HG02642 (cell line): Measurements from ENCODE around the gene ITFG1.
"Not testable (repeated sequence)": the region's sequence is repeated elsewhere in the genome, so short reads cannot be mapped to it uniquely, and the experiment has no call there.

Source experiments
- ATAC-seq: cut with Tn5 transposase; IDR thresholded peaks from one replicate; pipeline ENCODE4 v1.9.1; 2021; ENCODE audit warnings: mild to moderate bottlenecking; ENCODE audit not compliant: unreplicated experiment, poor library complexity

Gene ITFG1

GRCh38 chr16:47475786-47476185 is 14.9 kb upstream of the ITFG1 start:
- ATAC-seq, result no peak

- ATAC-seq, result no peak
Observed at GRCh38 chr16:47473792-47474191, 12.9 kb upstream of the ITFG1 start.

- ATAC-seq, result not testable (repeated sequence)
Observed at GRCh38 chr16:47473004-47473403, 12.1 kb upstream of the ITFG1 start.

- no peak for ATAC-seq
Observed at GRCh38 chr16:47470810-47471209, 9.9 kb upstream of the ITFG1 start.

GRCh38 chr16:47470211-47470610 is 9.3 kb upstream of the ITFG1 start:
- ATAC-seq, result no peak

GRCh38 chr16:47469227-47469626 is 8.4 kb upstream of the ITFG1 start:
- no peak for ATAC-seq

- not testable (repeated sequence) for ATAC-seq
Observed at GRCh38 chr16:47468070-47468689, 7.3 kb upstream of the ITFG1 start.

GRCh38 chr16:47467501-47467900 is 6.6 kb upstream of the ITFG1 start:
- ATAC-seq, result no peak

GRCh38 chr16:47465919-47466630 is 5.2 kb upstream of the ITFG1 start:
- ATAC-seq, result no peak

GRCh38 chr16:47463771-47464624 is 3.1 kb upstream of the ITFG1 start:
- ATAC-seq, result no peak

GRCh38 chr16:47461598-47462266 is 869 bp upstream of the ITFG1 start:
- ATAC-seq, result peak; percentile 19

GRCh38 chr16:47460359-47460710 is 528 bp downstream of the ITFG1 start:
- no peak for ATAC-seq

- no peak for ATAC-seq
Observed at GRCh38 chr16:47459603-47460002, 1.3 kb downstream of the ITFG1 start.

GRCh38 chr16:47458331-47458730 is 2.5 kb downstream of the ITFG1 start:
- ATAC-seq, result no peak

- no peak for ATAC-seq
Observed at GRCh38 chr16:47449788-47450187, 11.1 kb downstream of the ITFG1 start.

GRCh38 chr16:47448830-47449575 is 11.9 kb downstream of the ITFG1 start:
- ATAC-seq, result no peak

GRCh38 chr16:47446431-47446830 is 14.4 kb downstream of the ITFG1 start:
- no peak for ATAC-seq

GRCh38 chr16:47442884-47443283 is 18.0 kb downstream of the ITFG1 start:
- ATAC-seq, result not testable (repeated sequence)

- ATAC-seq, result not testable (repeated sequence)
Observed at GRCh38 chr16:47440066-47440465, 20.8 kb downstream of the ITFG1 start.

GRCh38 chr16:47434274-47434673 is 26.6 kb downstream of the ITFG1 start:
- not testable (repeated sequence) for ATAC-seq
